BJ (cell line): ENCODE measurements around the gene HSD11B1L. TPM values are rescaled to one million over a fixed set of nuclear protein-coding genes. Genes with fewer than 3 reads are reported as not detected.

Experiments used
- CTCF ChIA-PET: fragments of 350-600 bp; formaldehyde crosslinking; extraction: SDS; loops from one replicate; lab custom pipeline; 2021; ENCODE audit warnings: antibody characterized with exemption, inconsistent platforms; lab: Yijun Ruan, JAX
- POLR2A ChIA-PET: fragments of 300-600 bp; sonication (Branson Sonifier 250); formaldehyde crosslinking; extraction: SDS; loops from one replicate; lab custom pipeline; 2021; ENCODE audit warnings: antibody characterized with exemption; lab: Charles Lee
- DNase-seq: peaks from one replicate; pipeline ENCODE4 v3.0.0-alpha.2; 2011; ENCODE audit warnings: low read depth
- H3K27me3 ChIP-seq: 2 replicates; pipeline ENCODE4 v1.6.0; 2011; ENCODE audit warnings: low read length; ENCODE audit not compliant: control insufficient read depth, insufficient read depth
- H3K36me3 ChIP-seq: 2 replicates; pipeline ENCODE4 v1.5.1; 2011; ENCODE audit warnings: low read length; ENCODE audit not compliant: control insufficient read depth, insufficient read depth
- H3K4me3 ChIP-seq: 2 replicates; pipeline ENCODE4 v1.5.1; 2011; ENCODE audit warnings: low read depth, mild to moderate bottlenecking, control low read depth, low read length
- CTCF ChIP-seq: IDR thresholded peaks from 2 replicates; pipeline ENCODE4 v1.5.1; 2011; ENCODE audit warnings: low read depth, mild to moderate bottlenecking, control low read depth, inconsistent platforms, low read length, moderate library complexity; ENCODE audit not compliant: insufficient read depth
- polyA plus RNA-seq: library from polyadenylated mRNA; depleted of rRNA; stranded (reverse); fragments of >200 nt; gene quantifications from 2 replicates; pipeline ENCODE4 v1.2.3, GENCODE V29; 2011

Gene HSD11B1L
- polyA plus RNA-seq, 1 experiment, result 5.6 TPM

GRCh38 chr19:5665781-5666513, 14.9 kb upstream of the HSD11B1L start:
- no peak for DNase-seq
- peak; percentile 41 for TF ChIP-seq CTCF
- no peak overlapping the region for H3K4me3 ChIP-seq
- peaks cover 50% of the 10 kb centered on the region for H3K36me3 ChIP-seq
- CTCF ChIA-PET, result interaction anchor here (0.7 to 1.8 kb wide), 4 partner anchors 11 to 24 kb away, joined by 3 to 9 read pairs (median 5); partner anchors contain the start of gene RPL36
- no peaks in the 10 kb centered on the region for H3K27me3 ChIP-seq
- POLR2A ChIA-PET, result no interaction called here

GRCh38 chr19:5666921-5667610, 13.8 kb upstream of the HSD11B1L start:
- TF ChIP-seq CTCF, result no peak
- CTCF ChIA-PET, result interaction anchor here (1.3 to 1.8 kb wide), 3 partner anchors 12 to 20 kb away, joined by 3 to 6 read pairs (median 3); no protein-coding TSS in a partner anchor

GRCh38 chr19:5667751-5668271, 13.0 kb upstream of the HSD11B1L start:
- ChIA-PET CTCF (interaction anchor here (1.3 to 1.6 kb wide), 2 partner anchors 11 to 19 kb away, joined by 3 read pairs; no protein-coding TSS in a partner anchor), POLR2A (no interaction called here)
- Histone ChIP-seq H3K4me3 (no peak overlapping the region), H3K27me3 (no peaks in the 10 kb centered on the region), H3K36me3 (peaks cover 45% of the 10 kb centered on the region)
- no peak for TF ChIP-seq CTCF
- no peak for DNase-seq

More at GRCh38 chr19:5666921-5667610, 13.8 kb upstream of the HSD11B1L start:
- POLR2A ChIA-PET, result no interaction called here
- Histone ChIP-seq H3K36me3 (peaks cover 45% of the 10 kb centered on the region), H3K27me3 (no peaks in the 10 kb centered on the region), H3K4me3 (no peak overlapping the region)
- no peak for DNase-seq

- no peak for TF ChIP-seq CTCF
- Histone ChIP-seq H3K27me3 (no peaks in the 10 kb centered on the region), H3K36me3 (peaks cover 36% of the 10 kb centered on the region), H3K4me3 (no peak overlapping the region)
- ChIA-PET CTCF (no interaction called here), POLR2A (no interaction called here)
- no peak for DNase-seq
Measured at GRCh38 chr19:5669212-5669611, 11.6 kb upstream of the HSD11B1L start.

GRCh38 chr19:5671600-5671999, 9.2 kb upstream of the HSD11B1L start:
- Histone ChIP-seq H3K36me3 (peaks cover 25% of the 10 kb centered on the region), H3K4me3 (no peak overlapping the region), H3K27me3 (no peaks in the 10 kb centered on the region)
- ChIA-PET POLR2A (no interaction called here), CTCF (interaction anchor here (1.5 kb wide), 1 partner anchor 8 kb away, joined by 6 read pairs; no protein-coding TSS in a partner anchor)
- no peak for DNase-seq
- no peak for TF ChIP-seq CTCF
